Gastrocnemius medialis (tissue), 4 donors: ENCODE data around the gene GAD2.

Experiments
- CTCF ChIP-seq, 5 experiments: fragments of 450-650 bp in 3 of 5; fragments of 200-600 bp in 2 of 5; sonication (generic) in 2 of 5; IDR thresholded peaks in 4 of 5; conservative IDR thresholded peaks in 1 of 5; 1 replicate in 4 of 5; 2 replicates in 1 of 5; pipeline ENCODE4 v1.5.1; 2016 to 2019; ENCODE audit warnings: antibody characterized with exemption in 5 of 5, mild to moderate bottlenecking in 3 of 5, moderate library complexity in 3 of 5
- POLR2A ChIP-seq, 2 donors: fragments of 450-650 bp; IDR thresholded peaks; one replicate each; pipeline ENCODE4 v1.6.1; 2017; ENCODE audit warnings: antibody characterized with exemption in 2 of 2, mild to moderate bottlenecking in 2 of 2, moderate library complexity in 2 of 2

- no peak for TF ChIP-seq CTCF (IDR thresholded peaks at IDR 0.05 in 4 of 5, conservative IDR thresholded peaks at IDR 0.05 in 1 of 5)
- no peak for TF ChIP-seq POLR2A (IDR thresholded peaks at IDR 0.05)
Measured at GRCh38 chr10:26214551-26215395, 1.8 kb upstream of the GAD2 start.
